Fibroblast of lung (primary cell): ENCODE measurements around the gene RPS6KA4. TPM values are rescaled to one million over a fixed set of nuclear protein-coding genes. Genes with fewer than 3 reads are reported as not detected.

ENCODE experiments used
- DNase-seq, 2 donors: peaks; one replicate each; pipeline versions ENCODE4 v3.0.0 to v3.0.0-alpha.2; 2010; ENCODE audit warnings: low read depth in 2 of 2
- H2AFZ ChIP-seq: 2 replicates; pipeline ENCODE4 v1.5.1; 2012; ENCODE audit warnings: low read length, control low read depth, inconsistent platforms
- H3K27ac ChIP-seq: 2 replicates; pipeline ENCODE4 v1.5.1; 2011; ENCODE audit warnings: low read length, control low read depth; ENCODE audit not compliant: insufficient read depth
- H3K27me3 ChIP-seq: 2 replicates; pipeline ENCODE4 v1.5.1; 2011; ENCODE audit warnings: mild to moderate bottlenecking, low read length; ENCODE audit not compliant: control insufficient read depth, insufficient read depth
- H3K36me3 ChIP-seq: 2 replicates; pipeline ENCODE4 v1.5.1; 2011; ENCODE audit warnings: low read length; ENCODE audit not compliant: control insufficient read depth, insufficient read depth
- H3K4me1 ChIP-seq: 2 replicates; pipeline ENCODE4 v1.5.1; 2011; ENCODE audit warnings: low read length; ENCODE audit not compliant: control insufficient read depth, insufficient read depth; ENCODE audit errors: extremely low read depth
- H3K4me2 ChIP-seq: 2 replicates; pipeline ENCODE4 v1.5.1; 2011; ENCODE audit warnings: low read length, control low read depth; ENCODE audit not compliant: insufficient read depth; ENCODE audit errors: extremely low read depth
- H3K4me3 ChIP-seq, 4 experiments: fragments of 200-600 bp in 1 of 4; sonication (generic) in 1 of 4; replicated peaks in 1 of 4; 2 replicates each; pipeline ENCODE4 v1.5.1; 2011 to 2016; ENCODE audit warnings: low read length in 4 of 4, low read depth in 3 of 4, mild to moderate bottlenecking in 3 of 4, control low read depth in 2 of 4, inconsistent platforms in 1 of 4, mixed read lengths in 1 of 4; ENCODE audit not compliant: insufficient read depth in 1 of 4; ENCODE audit errors: control extremely low read depth in 1 of 4
- H3K79me2 ChIP-seq: 2 replicates; pipeline ENCODE4 v1.5.1; 2012; ENCODE audit warnings: mild to moderate bottlenecking, low read length, inconsistent platforms; ENCODE audit not compliant: control insufficient read depth, insufficient read depth
- H3K9ac ChIP-seq: 2 replicates; pipeline ENCODE4 v1.5.1; 2011; ENCODE audit warnings: mild to moderate bottlenecking, low read length, control low read depth; ENCODE audit not compliant: insufficient read depth
- H3K9me3 ChIP-seq: 2 replicates; pipeline ENCODE4 v1.5.1; 2012; ENCODE audit warnings: low read depth, low read length; ENCODE audit not compliant: control insufficient read depth, insufficient read depth
- H4K20me1 ChIP-seq: 2 replicates; pipeline ENCODE4 v1.5.1; 2011; ENCODE audit warnings: low read length; ENCODE audit not compliant: control insufficient read depth, insufficient read depth; ENCODE audit errors: extremely low read depth
- EZH2 ChIP-seq: IDR thresholded peaks from 2 replicates; pipeline ENCODE4 v1.5.1; 2012; ENCODE audit warnings: low read length, control low read depth, mild to moderate bottlenecking; ENCODE audit errors: missing control alignments
- polyA minus RNA-seq: library from RNA; depleted of rRNA, polyadenylated mRNA; stranded (reverse); fragments of >200 nt; gene quantifications from 2 replicates; pipeline ENCODE4 v1.2.3, GENCODE V29; 2011; ENCODE audit warnings: low replicate concordance
- polyA plus RNA-seq, 2 donors: library from polyadenylated mRNA; depleted of rRNA in 1 of 2; stranded (reverse) in 1 of 2; unstranded in 1 of 2; fragments of >200 nt; gene quantifications; 2 replicates each; pipeline ENCODE4 v1.2.1, GENCODE V29; 2011 to 2012; ENCODE audit warnings: missing spikeins in 1 of 2
- total RNA-seq: library from RNA; depleted of rRNA; stranded (reverse); fragments of >200 nt; gene quantifications from 2 replicates; pipeline ENCODE4 v1.2.1, GENCODE V29; 2014
- TF ChIP-seq, protein P1 (sequence below), 2 donors: IDR thresholded peaks in 1 of 2; conservative IDR thresholded peaks in 1 of 2; 1 replicate in 1 of 2; 2 replicates in 1 of 2; pipeline ENCODE4 v1.5.1; 2011 to 2012; ENCODE audit warnings: low read length in 2 of 2, control low read depth in 1 of 2, inconsistent platforms in 1 of 2, low read depth in 1 of 2, mild to moderate bottlenecking in 1 of 2

The RPS6KA4 gene
- total RNA-seq (27.6 and 29.3 TPM in 2 replicates), polyA plus RNA-seq (15.9 and 20.5 TPM in 2 replicates), polyA minus RNA-seq (43.5 and 63.3 TPM in 2 replicates)
- polyA plus RNA-seq (2012) = 28.8 and 47.4 TPM in 2 replicates

DNA sequence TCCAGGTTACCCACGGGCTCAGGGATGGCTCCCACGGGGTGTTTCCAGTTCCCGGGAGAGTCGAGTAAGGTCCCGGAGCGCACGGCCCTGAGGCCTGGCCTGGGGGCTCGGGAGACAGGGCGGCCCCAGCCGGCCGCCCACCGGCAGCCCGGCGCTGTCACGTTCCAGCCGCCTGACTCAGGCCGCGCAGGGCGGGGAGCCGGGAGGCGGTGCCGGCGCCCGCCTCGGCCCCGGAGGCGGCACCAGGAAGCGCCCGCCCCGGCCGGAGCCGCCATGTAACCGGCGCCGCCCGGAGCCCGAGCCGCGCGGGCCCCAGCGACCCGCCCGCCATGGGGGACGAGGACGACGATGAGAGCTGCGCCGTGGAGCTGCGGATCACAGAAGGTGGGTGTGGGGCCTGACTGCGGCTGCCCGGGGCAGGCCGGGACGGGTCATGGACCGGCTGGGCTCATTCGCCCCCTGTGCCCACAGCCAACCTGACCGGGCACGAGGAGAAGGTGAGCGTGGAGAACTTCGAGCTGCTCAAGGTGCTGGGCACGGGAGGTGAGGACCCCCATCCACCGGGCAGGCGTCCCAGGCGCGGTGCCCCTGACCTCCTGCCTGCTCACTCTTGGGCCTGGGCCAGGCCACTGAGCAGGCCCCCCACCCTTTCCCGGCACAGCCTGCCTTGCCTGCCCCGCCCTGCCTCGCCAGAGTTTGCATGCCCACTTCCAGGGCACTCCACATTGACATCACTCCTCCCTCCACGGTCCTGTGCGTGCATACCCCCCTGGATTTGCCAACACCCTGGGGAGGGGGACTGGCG is at the start of gene RPS6KA4:
Gene RPS6KA4 (plus strand): TSS at position 256 of the 805 bp plus-strand sequence. CDS start 74 bp downstream, at position 330.
- TF ChIP-seq, protein P1, sequence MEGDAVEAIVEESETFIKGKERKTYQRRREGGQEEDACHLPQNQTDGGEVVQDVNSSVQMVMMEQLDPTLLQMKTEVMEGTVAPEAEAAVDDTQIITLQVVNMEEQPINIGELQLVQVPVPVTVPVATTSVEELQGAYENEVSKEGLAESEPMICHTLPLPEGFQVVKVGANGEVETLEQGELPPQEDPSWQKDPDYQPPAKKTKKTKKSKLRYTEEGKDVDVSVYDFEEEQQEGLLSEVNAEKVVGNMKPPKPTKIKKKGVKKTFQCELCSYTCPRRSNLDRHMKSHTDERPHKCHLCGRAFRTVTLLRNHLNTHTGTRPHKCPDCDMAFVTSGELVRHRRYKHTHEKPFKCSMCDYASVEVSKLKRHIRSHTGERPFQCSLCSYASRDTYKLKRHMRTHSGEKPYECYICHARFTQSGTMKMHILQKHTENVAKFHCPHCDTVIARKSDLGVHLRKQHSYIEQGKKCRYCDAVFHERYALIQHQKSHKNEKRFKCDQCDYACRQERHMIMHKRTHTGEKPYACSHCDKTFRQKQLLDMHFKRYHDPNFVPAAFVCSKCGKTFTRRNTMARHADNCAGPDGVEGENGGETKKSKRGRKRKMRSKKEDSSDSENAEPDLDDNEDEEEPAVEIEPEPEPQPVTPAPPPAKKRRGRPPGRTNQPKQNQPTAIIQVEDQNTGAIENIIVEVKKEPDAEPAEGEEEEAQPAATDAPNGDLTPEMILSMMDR (conservative IDR thresholded peaks at IDR 0.05 in 1 of 2, IDR thresholded peaks at IDR 0.05 in 1 of 2; ENCODE audit: low read depth in 1 of 2, low read length in 2 of 2) = no peak
- TF ChIP-seq EZH2 = no peak
- H3K9me3 ChIP-seq = no peaks in the 10 kb centered on the region
- peaks cover 13% of the 10 kb centered on the region for H3K79me2 ChIP-seq
- peak within 1 kb of the TSS; percentile 75 to 96 (median 92) for H3K4me3 ChIP-seq
- peak; percentile 45 to 64 for DNase-seq
- H2AFZ ChIP-seq = peak within 1 kb of the TSS; percentile 88
- no peaks in the 10 kb centered on the region for H3K27me3 ChIP-seq
- peak within 1 kb of the TSS; percentile 88 for H3K9ac ChIP-seq
- H3K4me1 ChIP-seq = peaks cover 20% of the 10 kb centered on the region
- H3K27ac ChIP-seq = peak within 1 kb of the TSS; percentile 90
- peaks cover 16% of the 10 kb centered on the region for H3K36me3 ChIP-seq
- H4K20me1 ChIP-seq = no peaks in the 10 kb centered on the region
- H3K4me2 ChIP-seq = peak within 1 kb of the TSS; percentile 97

DNA sequence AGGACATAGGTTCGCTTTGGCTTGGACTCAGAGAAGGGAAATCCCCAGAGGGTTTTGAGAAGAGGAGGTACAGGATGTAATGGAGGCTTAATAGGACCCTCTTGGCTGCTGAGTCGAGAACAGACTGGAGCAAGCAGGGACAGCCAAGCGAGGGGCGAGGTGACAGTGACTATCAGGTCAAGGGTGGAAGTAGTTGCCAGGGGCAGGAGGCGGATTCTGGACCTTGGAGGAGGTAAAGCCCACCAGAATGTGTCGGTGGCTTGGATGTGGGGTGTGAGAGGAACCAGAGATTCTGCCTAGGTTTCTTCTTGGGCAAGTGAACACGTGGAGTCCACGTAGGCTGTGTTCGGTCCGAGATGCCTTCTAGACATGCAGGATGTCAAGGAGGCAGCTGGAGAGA is 46.0 kb upstream of the RPS6KA4 start:
- no peak overlapping the region for H2AFZ ChIP-seq
- peaks cover 11% of the 10 kb centered on the region for H3K36me3 ChIP-seq
- H3K27me3 ChIP-seq = no peaks in the 10 kb centered on the region
- no peak overlapping the region for H3K4me2 ChIP-seq
- H3K4me1 ChIP-seq = no peaks in the 10 kb centered on the region
- no peaks in the 10 kb centered on the region for H4K20me1 ChIP-seq
- no peak for DNase-seq
- peaks cover 9% of the 10 kb centered on the region for H3K79me2 ChIP-seq
- peak overlapping the region; percentile 58 for H3K27ac ChIP-seq
- H3K9ac ChIP-seq = no peak overlapping the region
- no peaks in the 10 kb centered on the region for H3K9me3 ChIP-seq
- H3K4me3 ChIP-seq = no peak overlapping the region
- TF ChIP-seq, protein P1 (conservative IDR thresholded peaks at IDR 0.05 in 1 of 2, IDR thresholded peaks at IDR 0.05 in 1 of 2; ENCODE audit: low read depth in 1 of 2, low read length in 2 of 2) = no peak
- no peak for TF ChIP-seq EZH2

DNA sequence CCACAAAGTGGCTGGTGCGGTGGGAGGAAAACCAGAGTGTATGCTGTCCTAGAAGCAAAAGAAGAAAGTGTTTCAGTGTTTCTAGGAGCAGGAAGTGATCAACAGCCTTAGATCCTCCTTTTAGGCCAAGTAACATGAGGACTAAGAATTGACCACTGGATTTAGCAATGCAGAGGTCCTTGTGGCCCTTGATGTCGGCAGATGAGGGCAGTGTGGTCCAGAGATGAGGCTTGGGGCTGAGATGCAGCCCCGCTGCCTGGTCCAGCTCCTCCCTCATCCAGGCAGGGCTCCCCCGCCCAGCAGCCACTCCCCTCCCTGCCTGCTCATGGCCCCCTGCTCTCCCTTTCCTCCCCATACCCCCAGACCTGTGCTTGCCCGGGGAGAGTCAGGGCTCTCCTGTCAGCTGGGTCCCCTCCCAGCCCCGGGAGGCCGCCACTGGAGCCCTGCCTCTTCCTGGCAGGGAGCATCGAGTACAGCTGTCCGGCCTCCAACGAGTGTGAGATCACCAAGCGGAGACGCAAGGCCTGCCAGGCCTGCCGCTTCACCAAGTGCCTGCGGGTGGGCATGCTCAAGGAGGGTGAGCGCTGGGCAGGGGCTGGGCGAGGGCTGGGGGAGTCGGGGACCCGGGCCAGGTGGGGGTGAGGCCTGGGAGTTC is 45.3 kb upstream of the RPS6KA4 start:
- no peaks in the 10 kb centered on the region for H3K27me3 ChIP-seq
- peak in 1 of 2 donors; percentile 48 for DNase-seq
- peaks cover 11% of the 10 kb centered on the region for H3K79me2 ChIP-seq
- H3K27ac ChIP-seq = peak overlapping the region; percentile 58
- H3K36me3 ChIP-seq = peaks cover 11% of the 10 kb centered on the region
- H3K9me3 ChIP-seq = no peaks in the 10 kb centered on the region
- H2AFZ ChIP-seq = no peak overlapping the region
- TF ChIP-seq, protein P1 (conservative IDR thresholded peaks at IDR 0.05 in 1 of 2, IDR thresholded peaks at IDR 0.05 in 1 of 2; ENCODE audit: low read depth in 1 of 2, low read length in 2 of 2) = no peak
- TF ChIP-seq EZH2 = no peak
- H4K20me1 ChIP-seq = no peaks in the 10 kb centered on the region
- H3K4me2 ChIP-seq = peak overlapping the region; percentile 25
- peak overlapping the region in 1 of 4 experiments; percentile 27 for H3K4me3 ChIP-seq
- peak overlapping the region; percentile 37 for H3K9ac ChIP-seq
- no peaks in the 10 kb centered on the region for H3K4me1 ChIP-seq
